ENCODE data around the gene MCM3.

GRCh38 chr6:52284460-52285176 lies at the start of gene MCM3:
- TF ChIP-seq CTCF (IDR thresholded peaks at IDR 0.05; ENCODE audit: low read depth, low read length, missing input control) (peak; percentile 29), RAD21 (IDR thresholded peaks at IDR 0.05) (peak; percentile 45 to 49), YY1 (IDR thresholded peaks at IDR 0.05) (peak; percentile 92), GABPA (IDR thresholded peaks at IDR 0.05 in 1 of 2, conservative IDR thresholded peaks at IDR 0.05 in 1 of 2) (peak; percentile 35 to 90), JUND (IDR thresholded peaks at IDR 0.05) (peak in 1 of 2 donors; percentile 62), NR2F2 (IDR thresholded peaks at IDR 0.05) (peak; percentile 20), REST (IDR thresholded peaks at IDR 0.05) (peak; percentile 83), MAX (IDR thresholded peaks at IDR 0.05) (peak; percentile 66)

All from liver (tissue), 3 donors.